ENCODE measurements around the gene FRMD4A.

Gene FRMD4A

GRCh38 chr10:13684806-13685482 lies 645.8 kb downstream of the FRMD4A start:
- H3K27me3 Mint-ChIP-seq: peaks cover 2% of the 10 kb centered on the region
- no peaks in the 10 kb centered on the region for H3K9me3 Mint-ChIP-seq
- ATAC-seq (ENCODE audit: low read depth): no peak
- no peak overlapping the region for H3K27ac Mint-ChIP-seq
- no peak for DNase-seq (ENCODE audit: low spot score in 2 of 2)
- peaks cover 3% of the 10 kb centered on the region for H3K4me1 Mint-ChIP-seq
- no peak overlapping the region for H3K4me3 Mint-ChIP-seq
- no peaks in the 10 kb centered on the region for H3K36me3 Mint-ChIP-seq

GRCh38 chr10:13684252-13684791 lies 646.4 kb downstream of the FRMD4A start:
- Mint-ChIP-seq H3K9me3 (no peaks in the 10 kb centered on the region), H3K27ac (no peak overlapping the region)
- no peak for ATAC-seq (ENCODE audit: low read depth)

GRCh38 chr10:13683017-13683416 lies 647.7 kb downstream of the FRMD4A start:
- Mint-ChIP-seq H3K9me3 (no peaks in the 10 kb centered on the region), H3K27me3 (peaks cover 9% of the 10 kb centered on the region), H3K27ac (no peak overlapping the region), H3K4me1 (peaks cover 3% of the 10 kb centered on the region), H3K36me3 (no peaks in the 10 kb centered on the region), H3K4me3 (no peak overlapping the region)
- no peak for ATAC-seq (ENCODE audit: low read depth)
- DNase-seq (ENCODE audit: low spot score in 2 of 2): no peak

More at GRCh38 chr10:13684252-13684791, 646.4 kb downstream of the FRMD4A start:
- peaks cover 3% of the 10 kb centered on the region for H3K4me1 Mint-ChIP-seq
- no peak for DNase-seq (ENCODE audit: low spot score in 2 of 2)
- no peak overlapping the region for H3K4me3 Mint-ChIP-seq
- H3K36me3 Mint-ChIP-seq: no peaks in the 10 kb centered on the region
- peaks cover 6% of the 10 kb centered on the region for H3K27me3 Mint-ChIP-seq

GRCh38 chr10:13681960-13682359 lies 648.8 kb downstream of the FRMD4A start:
- Mint-ChIP-seq H3K27me3 (peaks cover 12% of the 10 kb centered on the region), H3K27ac (no peak overlapping the region), H3K9me3 (no peaks in the 10 kb centered on the region), H3K4me3 (no peak overlapping the region), H3K4me1 (peaks cover 3% of the 10 kb centered on the region), H3K36me3 (no peaks in the 10 kb centered on the region)
- ATAC-seq (ENCODE audit: low read depth): no peak
- no peak for DNase-seq (ENCODE audit: low spot score in 2 of 2)

GRCh38 chr10:13681528-13681927 lies 649.2 kb downstream of the FRMD4A start:
- H3K27me3 Mint-ChIP-seq: peaks cover 12% of the 10 kb centered on the region
- no peak for DNase-seq (ENCODE audit: low spot score in 2 of 2)
- no peaks in the 10 kb centered on the region for H3K36me3 Mint-ChIP-seq
- no peak overlapping the region for H3K27ac Mint-ChIP-seq
- H3K4me3 Mint-ChIP-seq: no peak overlapping the region
- no peaks in the 10 kb centered on the region for H3K9me3 Mint-ChIP-seq
- peaks cover 3% of the 10 kb centered on the region for H3K4me1 Mint-ChIP-seq
- ATAC-seq (ENCODE audit: low read depth): no peak

GRCh38 chr10:13681095-13681494 lies 649.6 kb downstream of the FRMD4A start:
- H3K27me3 Mint-ChIP-seq: peaks cover 12% of the 10 kb centered on the region
- H3K27ac Mint-ChIP-seq: no peak overlapping the region
- DNase-seq (ENCODE audit: low spot score in 2 of 2) (no peak), ATAC-seq (ENCODE audit: low read depth) (no peak)
- no peak overlapping the region for H3K4me3 Mint-ChIP-seq
- peaks cover 2% of the 10 kb centered on the region for H3K4me1 Mint-ChIP-seq
- H3K36me3 Mint-ChIP-seq: no peaks in the 10 kb centered on the region
- no peaks in the 10 kb centered on the region for H3K9me3 Mint-ChIP-seq

- peaks cover 12% of the 10 kb centered on the region for H3K27me3 Mint-ChIP-seq
- H3K9me3 Mint-ChIP-seq: no peaks in the 10 kb centered on the region
- no peak overlapping the region for H3K27ac Mint-ChIP-seq
- H3K4me3 Mint-ChIP-seq: no peak overlapping the region
- no peaks in the 10 kb centered on the region for H3K4me1 Mint-ChIP-seq
- ATAC-seq (ENCODE audit: low read depth) (no peak), DNase-seq (ENCODE audit: low spot score in 2 of 2) (no peak)
- H3K36me3 Mint-ChIP-seq: no peaks in the 10 kb centered on the region
These were observed 652.5 kb downstream of the FRMD4A start for GRCh38 chr10:13678101-13678843.

- Mint-ChIP-seq H3K27me3 (peaks cover 10% of the 10 kb centered on the region), H3K4me1 (no peaks in the 10 kb centered on the region), H3K36me3 (peaks cover 4% of the 10 kb centered on the region), H3K4me3 (no peak overlapping the region), H3K9me3 (no peaks in the 10 kb centered on the region), H3K27ac (no peak overlapping the region)
- no peak for ATAC-seq (ENCODE audit: low read depth)
- no peak for DNase-seq (ENCODE audit: low spot score in 2 of 2)
These were observed 655.8 kb downstream of the FRMD4A start for GRCh38 chr10:13674645-13675588.

GRCh38 chr10:13673156-13673555 lies 657.6 kb downstream of the FRMD4A start:
- H3K36me3 Mint-ChIP-seq: peaks cover 5% of the 10 kb centered on the region
- DNase-seq (ENCODE audit: low spot score in 2 of 2) (no peak), ATAC-seq (ENCODE audit: low read depth) (no peak)
- no peaks in the 10 kb centered on the region for H3K4me1 Mint-ChIP-seq
- peaks cover 3% of the 10 kb centered on the region for H3K27me3 Mint-ChIP-seq
- no peak overlapping the region for H3K27ac Mint-ChIP-seq
- H3K9me3 Mint-ChIP-seq: no peaks in the 10 kb centered on the region
- H3K4me3 Mint-ChIP-seq: no peak overlapping the region

- H3K27ac Mint-ChIP-seq: no peak overlapping the region
- H3K4me3 Mint-ChIP-seq: no peak overlapping the region
- H3K27me3 Mint-ChIP-seq: peaks cover 3% of the 10 kb centered on the region
- no peaks in the 10 kb centered on the region for H3K4me1 Mint-ChIP-seq
- DNase-seq (ENCODE audit: low spot score in 2 of 2) (no peak), ATAC-seq (ENCODE audit: low read depth) (no peak)
- no peaks in the 10 kb centered on the region for H3K9me3 Mint-ChIP-seq
- H3K36me3 Mint-ChIP-seq: peaks cover 5% of the 10 kb centered on the region
These were observed 658.2 kb downstream of the FRMD4A start for GRCh38 chr10:13672548-13672947.

GRCh38 chr10:13671904-13672303 lies 658.8 kb downstream of the FRMD4A start:
- Mint-ChIP-seq H3K4me1 (no peaks in the 10 kb centered on the region), H3K27ac (no peak overlapping the region), H3K9me3 (no peaks in the 10 kb centered on the region), H3K4me3 (no peak overlapping the region), H3K36me3 (peaks cover 5% of the 10 kb centered on the region), H3K27me3 (no peaks in the 10 kb centered on the region)
- no peak for ATAC-seq (ENCODE audit: low read depth)
- no peak for DNase-seq (ENCODE audit: low spot score in 2 of 2)

- peaks cover 5% of the 10 kb centered on the region for H3K36me3 Mint-ChIP-seq
- H3K4me3 Mint-ChIP-seq: no peak overlapping the region
- no peak overlapping the region for H3K27ac Mint-ChIP-seq
- DNase-seq (ENCODE audit: low spot score in 2 of 2) (no peak), ATAC-seq (ENCODE audit: low read depth) (no peak)
- H3K9me3 Mint-ChIP-seq: no peaks in the 10 kb centered on the region
- no peaks in the 10 kb centered on the region for H3K27me3 Mint-ChIP-seq
- H3K4me1 Mint-ChIP-seq: no peaks in the 10 kb centered on the region
These were observed 660.4 kb downstream of the FRMD4A start for GRCh38 chr10:13670311-13670710.

- Mint-ChIP-seq H3K9me3 (no peaks in the 10 kb centered on the region), H3K27ac (no peak overlapping the region), H3K4me1 (no peaks in the 10 kb centered on the region), H3K4me3 (no peak overlapping the region), H3K36me3 (peaks cover 5% of the 10 kb centered on the region), H3K27me3 (no peaks in the 10 kb centered on the region)
- DNase-seq (ENCODE audit: low spot score in 2 of 2) (no peak), ATAC-seq (ENCODE audit: low read depth) (no peak)
These were observed 660.8 kb downstream of the FRMD4A start for GRCh38 chr10:13669901-13670300.

Data from memory B cell (primary cell).